B cell (primary cell): ENCODE results near the gene BRIP1. TPM values are rescaled to one million over a fixed set of nuclear protein-coding genes. Genes with fewer than 3 reads are reported as not detected.

Experiments used
- ATAC-seq: fragments of 200-7000 bp; cut with Tn5 transposase; one replicate; pipeline ENCODE4 v1.10.0; 2021; ENCODE audit warnings: low read depth, mild to moderate bottlenecking, moderate number of reproducible peaks, moderate library complexity
- CTCF ChIA-PET: fragments of 350-600 bp; sonication (Branson Sonifier 250); formaldehyde crosslinking; loops from one replicate; lab custom pipeline; 2021; ENCODE audit warnings: antibody characterized with exemption, inconsistent platforms; lab: Charles Lee
- POLR2A ChIA-PET: fragments of 350-600 bp; sonication (Branson Sonifier 250); formaldehyde crosslinking; loops from one replicate; lab custom pipeline; 2021; ENCODE audit warnings: antibody characterized with exemption; lab: Charles Lee
- DNase-seq: peaks from one replicate; pipeline ENCODE4 v3.0.0; 2013
- H2AFZ ChIP-seq: 2 replicates; pipeline ENCODE4 v1.6.1; 2012; ENCODE audit warnings: mild to moderate bottlenecking, low read depth, low read length; ENCODE audit not compliant: insufficient read depth, poor library complexity, severe bottlenecking
- H3K27ac ChIP-seq, 2 donors: 1 replicate in 1 of 2; 2 replicates in 1 of 2; pipeline ENCODE4 v1.5.1; 2012 to 2013; ENCODE audit warnings: low read length in 2 of 2, mild to moderate bottlenecking in 2 of 2, moderate library complexity in 1 of 2
- H3K27me3 ChIP-seq, 4 experiments: fragments of 200-600 bp in 1 of 4; sonication (generic) in 1 of 4; replicated peaks in 1 of 4; 1 replicate in 2 of 4; 2 replicates in 2 of 4; pipeline versions ENCODE4 v1.6.1 to v1.7.0; 2013 to 2016; ENCODE audit warnings: low read length in 3 of 4, mild to moderate bottlenecking in 2 of 4, mixed read lengths in 1 of 4, moderate library complexity in 1 of 4; ENCODE audit not compliant: insufficient read depth in 4 of 4, control insufficient read depth in 3 of 4; ENCODE audit errors: control extremely low read depth in 1 of 4
- H3K36me3 ChIP-seq, 2 experiments: replicated peaks in 1 of 2; 1 replicate in 1 of 2; 2 replicates in 1 of 2; pipeline versions ENCODE4 v1.6.1 to v1.7.1; 2013; ENCODE audit warnings: low read length in 1 of 2; ENCODE audit not compliant: insufficient read depth in 2 of 2, control insufficient read depth in 1 of 2; ENCODE audit errors: control extremely low read depth in 1 of 2, extremely low read depth in 1 of 2
- H3K4me1 ChIP-seq, 2 donors: fragments of 200-600 bp in 1 of 2; sonication (generic) in 1 of 2; 1 replicate in 1 of 2; 2 replicates in 1 of 2; pipeline versions ENCODE4 v1.5.1 to v1.6.1; 2013 to 2017; ENCODE audit warnings: low read length in 2 of 2; ENCODE audit not compliant: control insufficient read depth in 2 of 2, insufficient read depth in 2 of 2
- H3K4me2 ChIP-seq: replicated peaks from 2 replicates; pipeline ENCODE3; 2012; ENCODE audit warnings: mild to moderate bottlenecking, low read depth, low read length; ENCODE audit not compliant: poor library complexity, severe bottlenecking
- H3K4me3 ChIP-seq, 5 experiments: fragments of 200-600 bp in 1 of 5; sonication (generic) in 1 of 5; 1 replicate in 3 of 5; 2 replicates in 2 of 5; pipeline versions ENCODE4 v1.5.1 to v1.7.0; 2011 to 2016; ENCODE audit warnings: low read length in 4 of 5, mild to moderate bottlenecking in 4 of 5, low read depth in 2 of 5, control low read depth in 1 of 5, moderate library complexity in 1 of 5; ENCODE audit not compliant: insufficient read depth in 1 of 5; ENCODE audit errors: control extremely low read depth in 1 of 5, extremely low read depth in 1 of 5
- H3K79me2 ChIP-seq: fragments of 200-600 bp; sonication (generic); one replicate; pipeline ENCODE4 v1.6.0; 2016; ENCODE audit warnings: low read length; ENCODE audit not compliant: control insufficient read depth, insufficient read depth
- H3K9ac ChIP-seq: fragments of 200-600 bp; sonication (generic); 2 replicates; pipeline ENCODE4 v1.6.1; 2017; ENCODE audit warnings: mild to moderate bottlenecking, low read length, moderate library complexity
- H3K9me3 ChIP-seq, 3 donors: one replicate each; pipeline versions ENCODE4 v1.6.1 to v1.7.1; 2013; ENCODE audit warnings: low read length in 2 of 3; ENCODE audit not compliant: control insufficient read depth in 2 of 3, insufficient read depth in 1 of 3; ENCODE audit errors: control extremely low read depth in 1 of 3
- H4K20me1 ChIP-seq: 2 replicates; pipeline ENCODE4 v1.6.0; 2012; ENCODE audit warnings: mild to moderate bottlenecking, low read length; ENCODE audit not compliant: insufficient read depth, control insufficient read depth, poor library complexity, severe bottlenecking
- H3K27ac Mint-ChIP-seq: one replicate; pipeline ENCODE4 v1.8.0; 2021; ENCODE audit warnings: mixed read lengths
- H3K27me3 Mint-ChIP-seq: one replicate; pipeline ENCODE4 v1.8.0; 2021; ENCODE audit warnings: mixed read lengths
- H3K4me1 Mint-ChIP-seq: one replicate; pipeline ENCODE4 v1.8.0; 2021; ENCODE audit warnings: mixed read lengths
- H3K4me3 Mint-ChIP-seq: one replicate; pipeline ENCODE4 v1.8.0; 2021; ENCODE audit warnings: mixed read lengths
- H3K9me3 Mint-ChIP-seq: one replicate; pipeline ENCODE4 v1.8.0; 2022; ENCODE audit warnings: mixed read lengths; ENCODE audit not compliant: insufficient read depth
- CTCF ChIP-seq: fragments of 200-600 bp; IDR thresholded peaks from one replicate; pipeline ENCODE4 v1.8.0; 2022; ENCODE audit warnings: antibody characterized with exemption, mild to moderate bottlenecking
- EZH2 ChIP-seq: IDR thresholded peaks from 2 replicates; pipeline ENCODE4 v1.6.1; 2012; ENCODE audit warnings: borderline replicate concordance, low read depth, mild to moderate bottlenecking, moderate library complexity, low read length; ENCODE audit not compliant: insufficient read depth, poor library complexity, severe bottlenecking
- WGBS: methylation state at CpG from one replicate; pipeline ENCODE4 v1.1.5; 2013; ENCODE audit warnings: missing lambda C conversion rate; ENCODE audit not compliant: insufficient coverage; 5-methylcytosine and 5-hydroxymethylcytosine counted together
- intact Hi-C: fragments of 100-400 bp; cut with micrococcal nuclease; formaldehyde crosslinking; loops from one replicate; pipeline ENCODE4 v1.10.0; 2022
- polyA plus RNA-seq: library from polyadenylated mRNA; depleted of rRNA; stranded (reverse); fragments of >200 nt; gene quantifications from 2 replicates; pipeline ENCODE4 v1.2.3, GENCODE V29; 2012
- total RNA-seq, 2 donors: library from RNA; stranded (reverse); fragments of 120-200 nt in 1 of 2; gene quantifications; 1 replicate in 1 of 2; 2 replicates in 1 of 2; pipeline versions ENCODE4 v1.2.3 to v1.2.4, GENCODE V29; 2013 to 2022

The BRIP1 gene
- total and polyA plus RNA-seq, 2 donors (not counting 1 experiment from before 2014, with no cell fraction given) = 0.89 to 2.4 TPM

GRCh38 chr17:61695779-61696337 lies 167.5 kb downstream of the BRIP1 start:
- no CpG with 5 or more reads among the region's 2 CpGs for WGBS
- ChIA-PET POLR2A (no interaction called here), CTCF (interaction anchor here (0.7 kb wide), 1 partner anchor 139 kb away, joined by 3 read pairs; no protein-coding TSS in a partner anchor)
- peaks cover 9% of the 10 kb centered on the region for H3K9me3 Mint-ChIP-seq
- H3K4me3 ChIP-seq = no peak overlapping the region
- no peak overlapping the region for H3K9ac ChIP-seq
- no peak for TF ChIP-seq CTCF
- TF ChIP-seq EZH2 = no peak
- no peaks in the 10 kb centered on the region for H3K27me3 ChIP-seq
- no peaks in the 10 kb centered on the region for H3K4me1 Mint-ChIP-seq
- no peak for DNase-seq
- no peaks in the 10 kb centered on the region for H3K79me2 ChIP-seq
- H3K4me1 ChIP-seq = no peaks in the 10 kb centered on the region
- no peak overlapping the region for H3K4me2 ChIP-seq
- H3K27ac Mint-ChIP-seq = no peak overlapping the region
- H3K9me3 ChIP-seq = peaks cover 7 to 19% (median 9%) of the 10 kb centered on the region in 3 donors
- H3K36me3 ChIP-seq = no peaks in the 10 kb centered on the region
- no peak overlapping the region for H3K27ac ChIP-seq
- no peaks in the 10 kb centered on the region for H4K20me1 ChIP-seq
- no peak for ATAC-seq
- no peak overlapping the region for H2AFZ ChIP-seq
- H3K27me3 Mint-ChIP-seq = no peaks in the 10 kb centered on the region
- intact Hi-C loops = no loop called here
- H3K4me3 Mint-ChIP-seq = no peak overlapping the region

GRCh38 chr17:61694095-61694494 lies 169.2 kb downstream of the BRIP1 start:
- no peaks in the 10 kb centered on the region for H3K27me3 Mint-ChIP-seq
- POLR2A ChIA-PET = no interaction called here
- no peak for ATAC-seq
- no peak overlapping the region for H3K27ac Mint-ChIP-seq
- Histone ChIP-seq H3K4me3 (no peak overlapping the region), H3K4me1 (no peaks in the 10 kb centered on the region), H3K27me3 (no peaks in the 10 kb centered on the region), H3K27ac (no peak overlapping the region), H3K36me3 (no peaks in the 10 kb centered on the region), H3K9ac (no peak overlapping the region), H4K20me1 (no peaks in the 10 kb centered on the region), H2AFZ (no peak overlapping the region), H3K79me2 (no peaks in the 10 kb centered on the region), H3K9me3 (peaks cover 2 to 6% (median 3%) of the 10 kb centered on the region in 3 donors), H3K4me2 (no peak overlapping the region)
- no peaks in the 10 kb centered on the region for H3K4me1 Mint-ChIP-seq
- intact Hi-C loops = no loop called here
- no CpG with 5 or more reads among the region's 1 CpG for WGBS
- no peak overlapping the region for H3K4me3 Mint-ChIP-seq
- CTCF ChIA-PET = no interaction called here
- TF ChIP-seq EZH2 = no peak
- TF ChIP-seq CTCF = no peak
- no peak for DNase-seq
- peaks cover 6% of the 10 kb centered on the region for H3K9me3 Mint-ChIP-seq
